BE2C (cell line): ENCODE results near the gene NDUFS6.
"Not testable (repeated sequence)": the region's sequence is repeated elsewhere in the genome, so short reads cannot be mapped to it uniquely, and the experiment has no call there.

Experiments
- DNase-seq: peaks from one replicate; pipeline ENCODE4 v3.0.0-alpha.2; 2020
- H3K27me3 ChIP-seq: fragments of 250-450 bp; sonication (Bioruptor Pico); 2 replicates; pipeline ENCODE4 v1.5.1; 2020; ENCODE audit warnings: mild to moderate bottlenecking
- H3K36me3 ChIP-seq: fragments of 250-450 bp; sonication (Bioruptor Pico); 2 replicates; pipeline ENCODE4 v1.5.1; 2020; ENCODE audit warnings: mild to moderate bottlenecking
- H3K4me1 ChIP-seq: fragments of 250-450 bp; sonication (Bioruptor Pico); 2 replicates; pipeline ENCODE4 v1.5.1; 2020
- H3K4me3 ChIP-seq: 2 replicates; pipeline ENCODE4 v1.5.1; 2011; ENCODE audit warnings: low read depth, low read length
- H3K9me3 ChIP-seq: fragments of 250-450 bp; sonication (Bioruptor Pico); 2 replicates; pipeline ENCODE4 v1.5.1; 2020
- TF ChIP-seq, protein P1 (sequence below): IDR thresholded peaks from 2 replicates; pipeline ENCODE4 v1.5.1; 2012; ENCODE audit warnings: mild to moderate bottlenecking, low read depth, low read length

The NDUFS6 gene

GRCh38 chr5:1787472-1788047 is 13.6 kb upstream of the NDUFS6 start:
- TF ChIP-seq, protein P1, sequence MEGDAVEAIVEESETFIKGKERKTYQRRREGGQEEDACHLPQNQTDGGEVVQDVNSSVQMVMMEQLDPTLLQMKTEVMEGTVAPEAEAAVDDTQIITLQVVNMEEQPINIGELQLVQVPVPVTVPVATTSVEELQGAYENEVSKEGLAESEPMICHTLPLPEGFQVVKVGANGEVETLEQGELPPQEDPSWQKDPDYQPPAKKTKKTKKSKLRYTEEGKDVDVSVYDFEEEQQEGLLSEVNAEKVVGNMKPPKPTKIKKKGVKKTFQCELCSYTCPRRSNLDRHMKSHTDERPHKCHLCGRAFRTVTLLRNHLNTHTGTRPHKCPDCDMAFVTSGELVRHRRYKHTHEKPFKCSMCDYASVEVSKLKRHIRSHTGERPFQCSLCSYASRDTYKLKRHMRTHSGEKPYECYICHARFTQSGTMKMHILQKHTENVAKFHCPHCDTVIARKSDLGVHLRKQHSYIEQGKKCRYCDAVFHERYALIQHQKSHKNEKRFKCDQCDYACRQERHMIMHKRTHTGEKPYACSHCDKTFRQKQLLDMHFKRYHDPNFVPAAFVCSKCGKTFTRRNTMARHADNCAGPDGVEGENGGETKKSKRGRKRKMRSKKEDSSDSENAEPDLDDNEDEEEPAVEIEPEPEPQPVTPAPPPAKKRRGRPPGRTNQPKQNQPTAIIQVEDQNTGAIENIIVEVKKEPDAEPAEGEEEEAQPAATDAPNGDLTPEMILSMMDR: no peak
- DNase-seq: no peak

DNA sequence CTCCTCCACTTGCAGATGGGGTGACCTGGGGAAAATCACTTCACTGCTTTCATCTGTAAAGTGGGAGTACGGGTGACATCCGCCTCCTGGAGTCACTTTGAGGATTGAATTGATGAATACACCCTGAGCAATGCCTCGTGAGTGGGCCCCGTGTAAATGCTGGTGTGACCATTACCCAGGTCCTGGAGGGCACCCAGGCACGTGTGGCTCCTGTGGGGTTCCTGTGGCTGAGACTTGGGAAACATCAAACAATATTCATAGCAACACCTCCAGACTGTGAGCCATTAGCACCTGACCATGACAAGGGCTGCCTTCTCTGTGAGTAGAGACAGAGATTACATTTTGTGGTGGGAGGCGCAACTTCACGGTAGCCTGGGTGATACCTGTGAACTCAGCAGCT is 13.0 kb upstream of the NDUFS6 start:
- Histone ChIP-seq H3K36me3 (no peaks in the 10 kb centered on the region), H3K9me3 (no peaks in the 10 kb centered on the region), H3K27me3 (no peaks in the 10 kb centered on the region; the same call in none of the 2 replicates), H3K4me3 (no peak overlapping the region), H3K4me1 (no peaks in the 10 kb centered on the region)
- DNase-seq: no peak
- TF ChIP-seq, protein P1: no peak

More at GRCh38 chr5:1787472-1788047, 13.6 kb upstream of the NDUFS6 start:
- Histone ChIP-seq H3K4me1 (no peaks in the 10 kb centered on the region), H3K36me3 (no peaks in the 10 kb centered on the region), H3K4me3 (no peak overlapping the region), H3K9me3 (no peaks in the 10 kb centered on the region), H3K27me3 (no peaks in the 10 kb centered on the region; the same call in none of the 2 replicates)

DNA sequence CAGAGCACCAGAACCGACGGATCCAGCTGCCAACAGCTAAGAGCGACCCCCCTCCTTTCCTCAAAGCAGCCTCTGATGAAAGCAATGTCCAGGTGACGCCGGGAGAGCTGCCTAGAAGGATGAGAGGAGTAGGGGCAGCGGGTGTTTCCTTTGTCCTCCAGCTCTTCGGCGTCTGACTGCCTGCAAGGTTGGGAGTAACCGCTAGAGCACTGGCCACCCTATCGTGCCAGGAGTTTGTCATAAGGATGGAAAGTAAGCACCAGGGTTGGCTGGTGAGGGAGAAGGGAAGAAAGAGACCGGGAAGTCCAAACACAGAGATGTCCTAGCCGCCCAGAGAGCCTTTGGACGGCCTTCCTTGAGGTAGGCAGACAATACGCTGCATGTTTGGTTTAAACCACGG is 12.4 kb upstream of the NDUFS6 start:
- H3K4me3 ChIP-seq: no peak overlapping the region
- DNase-seq: no peak
- H3K4me1 ChIP-seq: no peaks in the 10 kb centered on the region
- H3K36me3 ChIP-seq: no peaks in the 10 kb centered on the region
- no peaks in the 10 kb centered on the region; the same call in 1 of the 2 replicates for H3K27me3 ChIP-seq
- TF ChIP-seq, protein P1: no peak
- H3K9me3 ChIP-seq: no peaks in the 10 kb centered on the region

DNA sequence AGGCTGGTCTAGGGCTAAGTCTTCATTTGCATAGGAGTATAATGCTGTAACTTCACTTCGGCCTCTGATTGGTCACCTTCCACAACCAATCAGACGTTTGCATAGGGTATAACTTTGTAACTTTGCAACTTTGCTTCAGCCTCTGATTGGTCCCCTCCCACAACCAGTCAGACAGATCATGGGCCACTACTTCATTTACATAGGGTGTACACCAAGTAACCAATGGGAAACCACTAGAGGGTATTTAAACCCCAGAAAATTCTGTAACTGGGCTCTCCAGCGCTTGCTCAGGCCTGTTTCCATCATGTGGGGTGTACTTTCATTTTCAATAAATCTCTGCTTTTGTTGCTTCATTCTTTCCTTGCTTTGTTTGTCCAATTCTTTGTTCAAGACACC is 11.8 kb upstream of the NDUFS6 start:
- not testable (repeated sequence) for H3K36me3 ChIP-seq, H3K4me3 ChIP-seq, H3K4me1 ChIP-seq, H3K9me3 ChIP-seq, DNase-seq, H3K27me3 ChIP-seq

- no peaks in the 10 kb centered on the region for H3K36me3 ChIP-seq
- H3K4me1 ChIP-seq: no peaks in the 10 kb centered on the region
- no peak overlapping the region for H3K4me3 ChIP-seq
- DNase-seq: no peak
- no peaks in the 10 kb centered on the region for H3K9me3 ChIP-seq
- no peaks in the 10 kb centered on the region; the same call in 1 of the 2 replicates for H3K27me3 ChIP-seq
- TF ChIP-seq, protein P1: no peak
Measured at GRCh38 chr5:1789834-1790471, 11.3 kb upstream of the NDUFS6 start.

- H3K4me3 ChIP-seq: no peak overlapping the region
- no peaks in the 10 kb centered on the region for H3K4me1 ChIP-seq
- H3K36me3 ChIP-seq: no peaks in the 10 kb centered on the region
- TF ChIP-seq, protein P1: no peak
- no peaks in the 10 kb centered on the region; the same call in 1 of the 2 replicates for H3K27me3 ChIP-seq
- H3K9me3 ChIP-seq: no peaks in the 10 kb centered on the region
- no peak for DNase-seq
Measured at GRCh38 chr5:1791176-1791575, 10.0 kb upstream of the NDUFS6 start.
